Muscle of leg (tissue), 16 donors: ENCODE measurements around the gene DCTPP1. TPM values are rescaled to one million over a fixed set of nuclear protein-coding genes. Genes with fewer than 3 reads are reported as not detected.
"Not testable (repeated sequence)": the region's sequence is repeated elsewhere in the genome, so short reads cannot be mapped to it uniquely, and the experiment has no call there.

ENCODE experiments used
- DNase-seq: peaks from one replicate; pipeline ENCODE4 v3.0.0; 2013
- H3K27ac ChIP-seq: one replicate; pipeline ENCODE4 v1.5.1; 2013; ENCODE audit warnings: mild to moderate bottlenecking, low read length, control low read depth
- H3K27me3 ChIP-seq: one replicate; pipeline ENCODE4 v1.6.1; 2013; ENCODE audit warnings: low read length; ENCODE audit not compliant: control insufficient read depth, insufficient read depth
- H3K36me3 ChIP-seq: one replicate; pipeline ENCODE4 v1.6.1; 2013; ENCODE audit warnings: low read length; ENCODE audit not compliant: control insufficient read depth, insufficient read depth
- H3K4me1 ChIP-seq: one replicate; pipeline ENCODE4 v1.6.1; 2013; ENCODE audit warnings: low read length; ENCODE audit not compliant: control insufficient read depth, insufficient read depth
- H3K4me3 ChIP-seq: one replicate; pipeline ENCODE4 v1.5.1; 2013; ENCODE audit warnings: low read length, control low read depth
- H3K9me3 ChIP-seq: replicated peaks from 2 replicates; pipeline ENCODE4 v1.6.1; 2013; ENCODE audit warnings: low read depth, low read length; ENCODE audit not compliant: control insufficient read depth
- WGBS: methylation state at CpG from one replicate; pipeline ENCODE4 v1.1.5; 2013; ENCODE audit warnings: missing lambda C conversion rate; ENCODE audit not compliant: insufficient coverage; 5-methylcytosine and 5-hydroxymethylcytosine counted together
- long read RNA-seq, 11 donors: transcript quantifications; one replicate each; lab custom pipeline, GENCODE V29; 2026
- polyA plus RNA-seq, 8 donors: library from polyadenylated mRNA; unstranded; fragments of 120-200 nt; gene quantifications; one replicate each; pipeline versions ENCODE4 v1.2.1 to v1.2.3, GENCODE V29; 2013; ENCODE audit warnings: inconsistent platforms in 1 of 8, low replicate concordance in 1 of 8; ENCODE audit not compliant: insufficient read length in 8 of 8, insufficient read depth in 1 of 8
- total RNA-seq: library from RNA; stranded (reverse); fragments of 120-200 nt; gene quantifications from one replicate; pipeline ENCODE4 v1.2.4, GENCODE V29; 2013

The DCTPP1 gene
- total RNA-seq (13.0 TPM), polyA plus RNA-seq (10 to 100 TPM; 30.1 to 36.5 (median 34.0) TPM)
- long read RNA-seq, donor 1, transcript DCTPP1-201 (3 exons, 1,222 nt) = major isoform, 10 of 12 reads
- long read RNA-seq, donor 1, partial matches to known transcripts = 0 of 12 reads
- long read RNA-seq, donor 1, other reads (novel, unspliced or antisense) = 0 of 12 reads
- long read RNA-seq, donor 2, partial matches to known transcripts = 0 of 2 reads
- long read RNA-seq, donor 2, other reads (novel, unspliced or antisense) = 0 of 2 reads
- long read RNA-seq, donor 3, transcript DCTPP1-201 (3 exons, 1,222 nt) = major isoform, 25 of 29 reads
- long read RNA-seq, donor 3, partial matches to known transcripts = 0 of 29 reads
- long read RNA-seq, donor 3, other reads (novel, unspliced or antisense) = 0 of 29 reads
- long read RNA-seq, donor 4, transcript DCTPP1-201 (3 exons, 1,222 nt) = major isoform, 16 of 16 reads
- long read RNA-seq, donor 4, partial matches to known transcripts = 0 of 16 reads
- long read RNA-seq, donor 4, other reads (novel, unspliced or antisense) = 0 of 16 reads
- long read RNA-seq, donor 5, transcript DCTPP1-201 (3 exons, 1,222 nt) = major isoform, 65 of 76 reads
- long read RNA-seq, donor 5, transcript DCTPP1-204 (2 exons, 853 nt) = minor isoform, 11 of 76 reads
- long read RNA-seq, donor 5, partial matches to known transcripts = 0 of 76 reads
- long read RNA-seq, donor 5, other reads (novel, unspliced or antisense) = 0 of 76 reads
- long read RNA-seq, donor 6, transcript DCTPP1-204 (2 exons, 853 nt) = minor isoform, 5 of 52 reads
- long read RNA-seq, donor 6, transcript DCTPP1-201 (3 exons, 1,222 nt) = major isoform, 47 of 52 reads
- long read RNA-seq, donor 6, partial matches to known transcripts = 0 of 52 reads
- long read RNA-seq, donor 6, other reads (novel, unspliced or antisense) = 0 of 52 reads
- long read RNA-seq, donor 7, transcript DCTPP1-204 (2 exons, 853 nt) = minor isoform, 5 of 34 reads
- long read RNA-seq, donor 7, transcript DCTPP1-201 (3 exons, 1,222 nt) = major isoform, 29 of 34 reads
- long read RNA-seq, donor 7, partial matches to known transcripts = 0 of 34 reads
- long read RNA-seq, donor 7, other reads (novel, unspliced or antisense) = 0 of 34 reads
- long read RNA-seq, donor 8, transcript DCTPP1-201 (3 exons, 1,222 nt) = major isoform, 17 of 19 reads
- long read RNA-seq, donor 8, partial matches to known transcripts = 0 of 19 reads
- long read RNA-seq, donor 8, other reads (novel, unspliced or antisense) = 0 of 19 reads
- long read RNA-seq, donor 9, transcript DCTPP1-201 (3 exons, 1,222 nt) = major isoform, 18 of 20 reads
- long read RNA-seq, donor 9, partial matches to known transcripts = 0 of 20 reads
- long read RNA-seq, donor 9, other reads (novel, unspliced or antisense) = 0 of 20 reads
- long read RNA-seq, donor 10, transcript DCTPP1-201 (3 exons, 1,222 nt) = major isoform, 31 of 33 reads
- long read RNA-seq, donor 10, partial matches to known transcripts = 0 of 33 reads
- long read RNA-seq, donor 10, other reads (novel, unspliced or antisense) = 0 of 33 reads
- long read RNA-seq, donor 11, transcript DCTPP1-201 (3 exons, 1,222 nt) = major isoform, 15 of 16 reads
- long read RNA-seq, donor 11, partial matches to known transcripts = 0 of 16 reads
- long read RNA-seq, donor 11, other reads (novel, unspliced or antisense) = 0 of 16 reads

DNA sequence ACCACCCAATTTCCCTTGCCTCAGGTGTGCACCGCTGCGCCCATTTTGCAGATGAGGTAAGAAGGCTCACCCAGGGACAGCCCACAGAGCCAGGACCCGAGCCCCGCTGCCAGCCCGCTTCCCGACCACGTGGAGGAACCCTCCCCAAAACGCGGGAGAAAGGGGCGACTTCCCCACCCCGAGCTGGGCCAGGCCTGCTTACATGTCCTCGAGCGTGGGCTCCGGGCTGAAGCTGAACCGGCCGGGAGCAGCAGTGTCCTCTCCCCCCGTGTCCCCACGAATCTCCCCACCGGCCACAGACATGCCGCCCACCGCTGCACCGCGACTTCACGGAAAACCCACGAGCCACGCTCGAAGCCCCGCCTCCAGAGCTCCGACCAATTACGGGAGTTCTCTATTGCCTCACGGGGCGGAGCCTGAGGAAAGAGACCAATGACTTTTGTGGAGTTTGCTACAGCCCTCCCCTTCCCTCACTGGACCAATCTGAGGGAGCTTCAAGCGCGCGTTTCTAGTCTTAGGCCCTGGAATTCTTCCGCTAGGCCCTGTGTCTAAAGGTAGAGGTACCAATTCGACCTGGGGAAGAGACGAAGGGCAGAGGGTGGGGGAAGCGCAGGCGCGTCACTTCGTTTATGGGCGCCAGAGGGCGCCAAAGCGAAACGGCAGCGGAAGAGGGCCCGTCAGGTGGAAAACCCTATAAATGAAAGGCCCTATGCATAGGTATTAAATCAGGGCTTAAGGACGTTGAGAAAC, at the start of gene DCTPP1:
Gene DCTPP1, minus strand, starts transcription at position 353 of the 750 bp plus-strand sequence. Its CDS starts 50 bp downstream, at position 303.
- Histone ChIP-seq H3K9me3 (no peaks in the 10 kb centered on the region), H3K4me1 (peaks cover 16% of the 10 kb centered on the region)
- under 1% methylated on average over 32 of the region's 49 CpGs for WGBS

DNA sequence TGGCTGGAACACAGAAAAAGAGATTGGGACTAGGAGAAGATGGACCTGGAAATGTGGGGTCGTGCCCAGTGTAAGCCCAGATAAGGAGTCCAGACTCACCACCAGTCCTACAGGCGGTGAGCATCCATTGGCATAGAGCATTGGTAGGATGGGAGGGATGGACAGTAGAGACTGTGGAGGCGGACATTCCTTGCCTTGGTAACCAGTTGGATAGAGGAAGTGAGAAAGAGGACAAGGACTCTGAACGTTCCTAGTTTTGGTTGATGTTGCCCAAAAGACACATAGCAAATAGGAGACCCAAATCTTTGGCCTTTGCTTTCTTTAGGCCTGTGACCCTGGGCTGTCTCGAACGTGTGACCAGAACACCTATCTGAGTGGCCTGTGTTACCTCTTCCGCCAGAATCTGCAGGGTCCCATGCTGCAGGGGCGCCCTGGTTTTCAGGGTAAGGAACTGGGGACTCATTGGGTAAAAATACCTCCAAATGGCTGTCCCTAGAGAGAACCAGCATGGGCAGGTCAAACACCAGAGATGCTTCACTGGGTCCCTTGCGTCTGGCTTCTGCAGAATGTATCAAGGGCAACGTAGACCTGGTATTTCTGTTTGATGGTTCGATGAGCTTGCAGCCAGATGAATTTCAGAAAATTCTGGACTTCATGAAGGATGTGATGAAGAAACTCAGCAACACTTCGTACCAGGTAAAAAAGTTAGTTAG, 49.1 kb upstream of the DCTPP1 start:
- WGBS = 83% methylated on average over 10 of the region's 12 CpGs
- H3K36me3 ChIP-seq = no peaks in the 10 kb centered on the region

More for the DNA sequence above, at the start of gene DCTPP1:
- DNase-seq = peak; percentile 99
- H3K36me3 ChIP-seq = peaks cover 14% of the 10 kb centered on the region
- H3K27me3 ChIP-seq = no peaks in the 10 kb centered on the region
- H3K4me3 ChIP-seq = peak within 1 kb of the TSS; percentile 93
- peak within 1 kb of the TSS; percentile 77 for H3K27ac ChIP-seq

DNA sequence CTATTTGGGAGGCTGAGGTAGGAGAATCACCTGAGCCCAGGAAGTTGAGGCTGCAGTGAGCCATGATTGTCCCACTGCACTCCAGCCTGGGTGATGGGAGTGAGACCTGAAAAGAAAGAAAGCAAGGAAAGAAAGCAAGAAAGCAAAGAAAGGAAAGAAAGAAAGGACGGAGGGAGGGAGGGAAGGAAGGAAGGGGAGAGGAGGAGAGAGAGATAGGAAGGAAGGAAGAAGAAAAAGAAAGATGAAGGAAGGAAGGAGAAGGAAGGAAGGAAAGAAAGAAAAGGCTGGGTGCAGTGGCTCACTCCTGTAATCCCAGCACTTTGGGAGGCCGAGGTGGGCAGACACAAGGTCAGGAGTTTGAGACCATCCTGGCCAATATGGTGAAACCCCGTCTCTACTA, 47.9 kb upstream of the DCTPP1 start:
- H3K27ac ChIP-seq, H3K4me1 ChIP-seq, H3K9me3 ChIP-seq, DNase-seq, H3K4me3 ChIP-seq, H3K36me3 ChIP-seq: not testable (repeated sequence)
- 88% methylated on average over 3 of the region's 3 CpGs for WGBS
- peaks cover 24% of the 10 kb centered on the region for H3K27me3 ChIP-seq

More for the DNA sequence above, 49.1 kb upstream of the DCTPP1 start:
- no peaks in the 10 kb centered on the region for H3K4me1 ChIP-seq
- H3K9me3 ChIP-seq = no peaks in the 10 kb centered on the region
- peaks cover 14% of the 10 kb centered on the region for H3K27me3 ChIP-seq
- DNase-seq = no peak
- no peak overlapping the region for H3K27ac ChIP-seq
- no peak overlapping the region for H3K4me3 ChIP-seq

DNA sequence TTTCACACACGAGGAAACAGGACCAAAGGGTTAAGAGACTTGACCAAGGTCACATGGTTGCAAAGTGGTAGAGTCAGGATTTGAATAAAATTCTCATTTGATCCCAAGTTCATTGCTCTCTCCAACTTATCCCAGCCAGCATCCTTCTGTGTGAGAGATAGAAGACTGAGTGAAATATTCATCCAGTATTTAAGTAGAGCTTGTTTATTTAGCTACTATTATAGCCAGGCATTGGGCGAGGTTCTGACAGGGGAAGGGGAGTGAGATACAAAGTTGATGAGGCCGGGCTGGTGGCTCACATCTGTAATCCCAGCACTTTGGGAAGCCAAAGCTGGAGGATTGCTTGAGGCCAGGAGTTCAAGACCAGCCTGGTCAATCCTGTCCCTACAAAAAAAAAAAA, 47.2 kb upstream of the DCTPP1 start:
- peaks cover 28% of the 10 kb centered on the region for H3K27me3 ChIP-seq
- 78% methylated on average over 2 of the region's 3 CpGs for WGBS

DNA sequence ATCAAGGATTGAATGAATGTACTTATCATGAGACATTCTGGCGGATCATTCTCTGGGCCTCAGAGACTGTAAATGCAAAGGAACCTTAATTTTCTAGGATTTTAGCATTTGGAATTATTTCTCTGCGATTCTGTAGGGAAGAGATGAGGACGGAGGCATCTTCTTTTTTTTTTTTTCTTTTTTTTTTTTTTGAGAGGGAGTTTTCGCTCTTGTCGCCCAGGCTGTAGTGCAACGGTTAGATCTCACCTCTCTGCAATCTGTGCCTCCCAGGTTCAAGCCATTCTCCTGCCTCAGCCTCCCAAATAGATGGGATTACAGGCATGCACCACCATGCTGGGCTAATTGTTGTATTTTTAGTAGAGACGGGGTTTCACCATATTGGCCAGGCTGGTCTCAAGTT, 44.9 kb upstream of the DCTPP1 start:
- WGBS = no CpG with 5 or more reads among the region's 7 CpGs

More for the DNA sequence above, 47.2 kb upstream of the DCTPP1 start:
- DNase-seq = no peak
- Histone ChIP-seq H3K4me3 (no peak overlapping the region), H3K9me3 (no peaks in the 10 kb centered on the region), H3K27ac (no peak overlapping the region), H3K4me1 (no peaks in the 10 kb centered on the region), H3K36me3 (no peaks in the 10 kb centered on the region)

DNA sequence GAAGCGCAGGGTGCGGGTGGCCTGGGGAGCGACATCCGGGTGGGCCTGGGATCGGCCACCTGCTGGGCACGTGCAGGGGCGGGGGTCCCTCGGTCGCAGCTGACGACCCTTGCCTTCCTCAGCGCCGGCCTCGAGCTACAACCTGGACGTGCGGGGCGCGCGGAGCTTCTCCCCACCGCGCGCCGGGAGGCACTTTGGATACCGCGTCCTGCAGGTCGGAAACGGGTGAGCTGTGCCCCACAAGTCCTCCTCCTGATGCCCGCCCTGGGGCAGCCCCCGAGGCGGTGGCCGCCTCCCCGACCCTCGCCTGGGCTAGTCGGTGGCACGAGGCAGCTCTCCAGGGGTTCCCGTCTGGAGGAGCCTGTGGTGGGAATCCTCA, 44.2 kb upstream of the DCTPP1 start:
- no peak for DNase-seq
- Histone ChIP-seq H3K27me3 (peaks cover 31% of the 10 kb centered on the region), H3K27ac (no peak overlapping the region)

More for the DNA sequence above, 44.9 kb upstream of the DCTPP1 start:
- Histone ChIP-seq H3K27me3 (peaks cover 31% of the 10 kb centered on the region), H3K27ac (no peak overlapping the region), H3K36me3 (no peaks in the 10 kb centered on the region), H3K4me1 (no peaks in the 10 kb centered on the region), H3K4me3 (no peak overlapping the region), H3K9me3 (no peaks in the 10 kb centered on the region)
- no peak for DNase-seq

DNA sequence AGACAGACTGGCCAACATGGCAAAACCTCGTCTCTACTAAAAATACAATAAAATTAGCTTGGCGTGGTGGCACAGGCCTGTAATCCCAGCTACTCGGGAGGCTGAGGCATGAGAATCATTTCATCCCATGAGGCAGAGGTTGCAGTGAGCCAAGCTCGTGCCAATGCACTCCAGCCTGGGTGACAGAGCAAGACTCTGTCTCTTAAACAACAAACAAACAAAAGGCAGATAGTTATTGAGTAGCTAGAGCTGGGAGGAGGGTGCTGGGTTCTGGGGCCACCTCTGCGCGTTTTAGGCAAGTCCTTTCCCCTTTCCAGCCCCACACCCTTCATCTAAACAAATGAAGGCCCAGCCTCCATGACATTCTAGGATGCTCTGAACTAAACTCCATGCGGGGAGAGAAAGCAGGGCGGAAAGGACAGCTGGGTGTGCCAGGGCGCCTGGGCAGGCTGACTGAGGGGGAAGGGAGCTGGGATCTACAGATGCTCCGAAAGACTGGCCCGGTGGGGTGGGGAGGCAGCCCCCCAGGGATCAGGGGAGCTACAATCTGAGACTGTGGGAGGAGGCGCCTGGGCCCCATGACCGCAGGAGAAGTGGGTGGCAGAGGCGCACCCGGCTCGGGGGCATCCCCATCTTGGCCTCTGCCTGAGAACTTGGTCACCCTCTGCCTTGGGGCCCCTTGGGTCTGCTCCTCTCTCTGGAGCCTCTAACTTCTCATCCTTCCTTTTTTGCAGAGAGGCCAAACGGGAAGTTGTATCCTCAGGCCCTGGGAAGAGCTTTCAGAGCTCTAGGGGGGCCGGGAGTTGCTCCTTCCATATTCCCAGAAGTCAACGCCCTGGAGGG, 43.6 kb upstream of the DCTPP1 start:
- 53% methylated on average over 11 of the region's 19 CpGs for WGBS
- Histone ChIP-seq H3K4me1 (no peaks in the 10 kb centered on the region), H3K27me3 (peaks cover 31% of the 10 kb centered on the region), H3K27ac (no peak overlapping the region), H3K36me3 (no peaks in the 10 kb centered on the region), H3K9me3 (no peaks in the 10 kb centered on the region), H3K4me3 (peak overlapping the region; percentile 21)
- DNase-seq = peak; percentile 24

More for the DNA sequence above, 44.2 kb upstream of the DCTPP1 start:
- Histone ChIP-seq H3K4me3 (peak overlapping the region; percentile 21), H3K36me3 (no peaks in the 10 kb centered on the region), H3K4me1 (no peaks in the 10 kb centered on the region), H3K9me3 (no peaks in the 10 kb centered on the region)
- 20% methylated on average over 34 of the region's 35 CpGs for WGBS
